Uterus (tissue), 4 donors: Measurements from ENCODE around the gene RNF26. TPM values are rescaled to one million over a fixed set of nuclear protein-coding genes. Genes with fewer than 3 reads are reported as not detected.

ENCODE experiments used
- DNase-seq, 2 donors: peaks; one replicate each; pipeline ENCODE4 v3.0.0-alpha.2; 2019 to 2020
- H3K27ac ChIP-seq, 2 donors: fragments of 200-600 bp; sonication (generic); 1 replicate in 1 of 2; 2 replicates in 1 of 2; pipeline ENCODE4 v1.5.1; 2016 to 2018
- H3K27me3 ChIP-seq, 2 donors: fragments of 200-600 bp; sonication (generic); one replicate each; pipeline ENCODE4 v1.5.1; 2018 to 2019; ENCODE audit warnings: control low read depth in 1 of 2
- H3K36me3 ChIP-seq, 2 donors: fragments of 200-600 bp; sonication (generic); one replicate each; pipeline ENCODE4 v1.5.1; 2019; ENCODE audit warnings: control low read depth in 1 of 2
- H3K4me1 ChIP-seq, 2 donors: fragments of 200-600 bp; sonication (generic); one replicate each; pipeline ENCODE4 v1.5.1; 2018 to 2019; ENCODE audit warnings: control low read depth in 1 of 2
- H3K4me3 ChIP-seq, 2 donors: fragments of 200-600 bp; sonication (generic); 1 replicate in 1 of 2; 2 replicates in 1 of 2; pipeline ENCODE4 v1.5.1; 2018 to 2019; ENCODE audit warnings: mild to moderate bottlenecking in 1 of 2
- H3K9me3 ChIP-seq, 2 donors: fragments of 200-600 bp; sonication (generic); one replicate each; pipeline ENCODE4 v1.5.1; 2019; ENCODE audit warnings: control low read depth in 1 of 2
- POLR2A ChIP-seq, 2 donors: fragments of 450-650 bp; IDR thresholded peaks; one replicate each; pipeline ENCODE4 v1.6.1; 2016; ENCODE audit warnings: antibody characterized with exemption in 2 of 2, mild to moderate bottlenecking in 1 of 2, moderate library complexity in 1 of 2
- intact Hi-C: fragments of 100-400 bp; cut with DNase I; formaldehyde crosslinking; loops from one replicate; pipeline ENCODE4 v1.15.1; 2023; ENCODE audit warnings: low total_unique reads
- total RNA-seq, 4 donors: library from RNA; depleted of rRNA in 3 of 4; stranded (reverse); fragments of >200 nt in 3 of 4; gene quantifications; one replicate each; pipeline versions ENCODE4 v1.1.0 to v1.2.4, GENCODE V29; 2014 to 2023
- TF ChIP-seq, protein P1 (sequence below), 4 experiments: fragments of 200-600 bp in 2 of 4; fragments of 450-650 bp in 2 of 4; sonication (generic) in 2 of 4; IDR thresholded peaks; one replicate each; pipeline ENCODE4 v1.5.1; 2016 to 2019; ENCODE audit warnings: antibody characterized with exemption in 4 of 4, mild to moderate bottlenecking in 2 of 4, moderate library complexity in 1 of 4
- donor health status: DM: yes; HTN: yes; CAD: no.

The RNF26 gene
- total RNA-seq, 4 donors from 2014 or later, result 3.3 to 23.1 (median 6.8) TPM

DNA sequence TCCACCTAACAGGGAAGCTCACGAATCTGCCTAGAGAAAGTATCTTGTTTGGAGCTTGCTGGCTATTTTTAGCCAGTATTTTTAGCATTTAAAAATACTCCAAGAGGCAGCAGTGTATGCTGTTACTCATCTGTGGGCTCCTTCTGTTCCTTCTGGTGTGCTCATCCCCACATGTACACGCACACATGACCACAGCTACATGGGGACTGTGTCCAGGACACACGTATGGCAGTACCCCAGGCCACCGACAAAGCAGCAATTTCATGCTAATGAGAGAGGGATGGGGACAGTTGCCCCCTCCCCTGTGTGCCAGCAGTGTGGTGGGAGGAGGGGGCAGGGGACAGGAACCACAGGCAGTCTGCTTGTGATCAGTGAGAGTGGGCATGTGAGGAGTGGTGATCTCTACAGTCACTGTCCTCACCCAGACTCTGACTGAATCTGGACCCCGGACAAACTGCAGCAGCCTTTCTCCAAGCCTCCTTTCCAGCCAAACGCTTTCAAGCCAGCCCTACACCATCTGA is 30.8 kb downstream of the RNF26 start:
- TF ChIP-seq, protein P1, sequence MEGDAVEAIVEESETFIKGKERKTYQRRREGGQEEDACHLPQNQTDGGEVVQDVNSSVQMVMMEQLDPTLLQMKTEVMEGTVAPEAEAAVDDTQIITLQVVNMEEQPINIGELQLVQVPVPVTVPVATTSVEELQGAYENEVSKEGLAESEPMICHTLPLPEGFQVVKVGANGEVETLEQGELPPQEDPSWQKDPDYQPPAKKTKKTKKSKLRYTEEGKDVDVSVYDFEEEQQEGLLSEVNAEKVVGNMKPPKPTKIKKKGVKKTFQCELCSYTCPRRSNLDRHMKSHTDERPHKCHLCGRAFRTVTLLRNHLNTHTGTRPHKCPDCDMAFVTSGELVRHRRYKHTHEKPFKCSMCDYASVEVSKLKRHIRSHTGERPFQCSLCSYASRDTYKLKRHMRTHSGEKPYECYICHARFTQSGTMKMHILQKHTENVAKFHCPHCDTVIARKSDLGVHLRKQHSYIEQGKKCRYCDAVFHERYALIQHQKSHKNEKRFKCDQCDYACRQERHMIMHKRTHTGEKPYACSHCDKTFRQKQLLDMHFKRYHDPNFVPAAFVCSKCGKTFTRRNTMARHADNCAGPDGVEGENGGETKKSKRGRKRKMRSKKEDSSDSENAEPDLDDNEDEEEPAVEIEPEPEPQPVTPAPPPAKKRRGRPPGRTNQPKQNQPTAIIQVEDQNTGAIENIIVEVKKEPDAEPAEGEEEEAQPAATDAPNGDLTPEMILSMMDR (IDR thresholded peaks at IDR 0.05), result no peak
- no peak for TF ChIP-seq POLR2A (IDR thresholded peaks at IDR 0.05)
- H3K27me3 ChIP-seq, result no peaks in the 10 kb centered on the region
- peak overlapping the region in 1 of 2 donors; percentile 46 for H3K4me3 ChIP-seq
- peaks cover 9 to 22% of the 10 kb centered on the region in 2 donors for H3K4me1 ChIP-seq
- peak overlapping the region; percentile 87 to 94 for H3K27ac ChIP-seq
- peak; percentile 42 to 45 for DNase-seq
- H3K9me3 ChIP-seq, result no peaks in the 10 kb centered on the region
- intact Hi-C loops, result no loop called here
- H3K36me3 ChIP-seq, result no peaks in the 10 kb centered on the region

DNA sequence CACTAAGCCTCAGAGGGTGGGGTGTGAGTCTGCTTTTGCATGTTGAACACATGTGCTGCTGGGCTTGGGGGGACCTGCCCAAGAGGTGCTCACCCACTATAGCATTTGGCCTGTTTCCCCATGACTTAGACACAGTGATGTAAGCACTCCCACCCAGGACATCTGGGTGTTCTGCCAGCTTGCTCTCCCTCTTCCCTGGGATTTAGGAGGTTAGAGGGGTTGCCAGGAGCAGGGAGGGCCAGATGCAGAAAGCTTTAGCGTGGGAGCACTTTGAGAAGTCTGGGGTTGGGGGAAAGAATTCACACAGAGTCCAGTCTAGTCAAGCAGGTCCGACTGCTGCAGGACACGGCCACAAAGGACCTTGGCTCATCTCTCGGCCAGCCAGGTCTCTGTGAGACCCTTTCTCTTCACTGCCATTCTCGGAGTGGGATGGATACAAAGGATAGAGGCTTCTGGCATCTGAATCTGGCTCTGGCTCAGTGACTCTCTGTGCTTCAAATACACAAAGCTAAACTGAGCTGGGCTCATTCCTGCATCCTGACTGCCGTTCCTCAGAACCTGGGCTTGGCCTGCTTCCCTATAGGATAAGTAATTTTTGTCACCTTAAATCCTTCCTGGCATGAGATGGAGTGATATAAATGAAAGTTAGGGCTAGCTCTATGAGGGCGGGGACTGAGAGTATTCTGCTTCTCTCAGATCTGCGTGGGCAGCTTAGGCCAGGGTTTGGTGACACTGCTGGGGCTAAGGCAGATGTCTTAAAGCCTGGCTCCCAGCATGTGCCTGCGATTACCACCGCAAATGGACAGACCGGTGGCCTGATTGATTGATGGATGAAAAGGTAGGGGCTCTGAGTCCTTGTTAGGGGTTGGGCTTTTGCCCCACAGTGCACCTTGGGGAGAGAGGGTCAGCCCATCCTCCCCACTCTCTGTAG is 32.6 kb downstream of the RNF26 start:
- DNase-seq, result peak; percentile 62 to 64
- H3K27ac ChIP-seq, result peak overlapping the region; percentile 82 to 94
- no peaks in the 10 kb centered on the region for H3K36me3 ChIP-seq
- H3K4me1 ChIP-seq, result peaks cover 9 to 22% of the 10 kb centered on the region in 2 donors
- no peak overlapping the region for H3K4me3 ChIP-seq
- TF ChIP-seq, protein P1 (IDR thresholded peaks at IDR 0.05), result no peak
- TF ChIP-seq POLR2A (IDR thresholded peaks at IDR 0.05), result no peak
- no peaks in the 10 kb centered on the region for H3K27me3 ChIP-seq
- no peaks in the 10 kb centered on the region for H3K9me3 ChIP-seq
- intact Hi-C loops, result no loop called here

DNA sequence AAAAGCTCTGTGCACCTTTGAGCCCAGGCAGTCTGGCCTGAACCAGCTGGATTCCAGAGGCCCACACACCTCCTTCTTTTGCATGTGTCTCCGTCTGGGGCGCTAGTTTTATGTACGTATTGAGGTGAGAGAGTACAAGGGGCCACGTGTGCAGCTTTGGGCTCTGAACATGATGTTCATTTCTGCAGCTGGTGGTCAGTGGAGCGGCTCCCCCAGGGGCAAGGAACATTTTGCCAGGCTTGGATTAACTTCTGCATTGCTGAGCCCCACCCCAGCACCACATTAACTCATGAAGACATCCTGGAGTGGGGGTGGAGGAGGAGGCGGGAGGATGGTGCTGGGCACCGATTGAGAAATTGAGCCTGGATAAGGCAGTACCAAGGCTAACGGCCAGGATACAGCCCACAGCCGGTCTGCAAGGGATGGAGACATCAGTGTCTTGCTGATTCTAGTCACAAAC is 33.4 kb downstream of the RNF26 start:
- H3K9me3 ChIP-seq, result no peaks in the 10 kb centered on the region
- no peaks in the 10 kb centered on the region for H3K27me3 ChIP-seq
- no peaks in the 10 kb centered on the region for H3K36me3 ChIP-seq
- intact Hi-C loops, result no loop called here
- peak; percentile 38 to 55 for DNase-seq
- peaks cover 9 to 22% of the 10 kb centered on the region in 2 donors for H3K4me1 ChIP-seq
- no peak for TF ChIP-seq POLR2A (IDR thresholded peaks at IDR 0.05)
- H3K27ac ChIP-seq, result peak overlapping the region; percentile 82 to 94
- no peak overlapping the region for H3K4me3 ChIP-seq

DNA sequence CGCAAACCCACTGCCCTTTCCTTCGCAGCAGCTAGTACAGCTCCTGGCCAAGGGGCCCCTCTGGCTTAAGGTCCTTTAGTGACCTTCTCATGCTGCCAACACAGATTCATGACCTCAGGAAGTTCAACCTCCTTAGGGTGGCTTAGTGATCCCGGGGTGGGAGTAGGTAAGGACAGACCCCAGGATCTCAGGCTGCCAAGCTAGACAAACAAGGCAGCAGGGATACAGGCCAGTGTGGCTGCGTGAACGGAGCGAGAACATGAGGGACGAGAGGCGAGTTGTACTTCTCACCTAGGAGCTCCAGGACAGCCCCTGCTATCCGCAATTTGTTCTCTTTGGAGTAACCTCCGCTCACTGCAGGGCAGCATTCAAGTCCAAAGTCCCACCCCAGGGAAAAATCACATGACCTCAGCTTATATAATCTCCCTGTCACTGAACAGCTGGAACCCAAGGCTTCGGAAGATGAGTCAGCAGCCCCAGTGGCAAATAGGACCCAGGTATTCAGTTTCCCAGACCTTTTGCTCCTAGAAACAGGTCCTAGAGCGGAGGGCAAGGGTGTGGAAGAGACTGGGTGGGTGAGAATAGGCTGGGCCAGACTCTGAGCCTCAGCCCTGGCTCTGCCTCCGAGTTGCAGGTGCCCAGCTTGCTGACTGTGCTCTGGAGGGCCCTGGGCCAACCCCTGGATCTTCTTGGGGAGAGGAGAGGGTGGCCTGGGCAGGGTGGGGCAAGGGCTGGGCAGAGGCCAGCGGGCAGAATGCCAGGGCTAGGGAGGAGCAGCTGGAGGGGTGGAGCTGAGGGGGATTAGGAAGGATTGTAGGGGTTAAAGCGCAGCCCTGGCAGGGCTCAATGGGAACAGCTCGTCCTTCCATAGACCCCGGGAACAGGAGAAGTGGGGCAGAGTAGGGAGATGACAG is 34.1 kb downstream of the RNF26 start:
- H3K27me3 ChIP-seq, result no peaks in the 10 kb centered on the region
- peaks cover 9 to 22% of the 10 kb centered on the region in 2 donors for H3K4me1 ChIP-seq
- H3K27ac ChIP-seq, result peak overlapping the region; percentile 82 to 94
- intact Hi-C loops, result no loop called here
- no peaks in the 10 kb centered on the region for H3K9me3 ChIP-seq
- no peak overlapping the region for H3K4me3 ChIP-seq
- DNase-seq, result peak; percentile 51 to 73
- H3K36me3 ChIP-seq, result no peaks in the 10 kb centered on the region
- TF ChIP-seq, protein P1 (IDR thresholded peaks at IDR 0.05), result no peak
- no peak for TF ChIP-seq POLR2A (IDR thresholded peaks at IDR 0.05)
